Nephron progenitor cell (in vitro differentiated cells): Measurements from ENCODE around the gene LPP.

Source experiments
- DNase-seq: peaks from one replicate; pipeline ENCODE4 v3.0.0; 2021
- H3K27ac Mint-ChIP-seq: 2 replicates; pipeline ENCODE4 v1.8.0; 2021; ENCODE audit warnings: mild to moderate bottlenecking, moderate library complexity, mixed read lengths
- H3K27me3 Mint-ChIP-seq: 2 replicates; pipeline ENCODE4 v1.8.0; 2021; ENCODE audit warnings: mild to moderate bottlenecking, low read depth, mixed read lengths; ENCODE audit not compliant: poor library complexity
- H3K36me3 Mint-ChIP-seq: 2 replicates; pipeline ENCODE4 v1.8.0; 2021; ENCODE audit warnings: low read depth, mixed read lengths
- H3K4me1 Mint-ChIP-seq: 2 replicates; pipeline ENCODE4 v1.8.0; 2021; ENCODE audit warnings: mixed read lengths
- H3K4me3 Mint-ChIP-seq: 2 replicates; pipeline ENCODE4 v1.8.0; 2021; ENCODE audit warnings: mild to moderate bottlenecking, moderate library complexity, mixed read lengths
- H3K9me3 Mint-ChIP-seq: 2 replicates; pipeline ENCODE4 v1.8.0; 2021; ENCODE audit warnings: mild to moderate bottlenecking, moderate library complexity, mixed read lengths
- CTCF ChIP-seq: fragments of 200-600 bp; sonication (generic); IDR thresholded peaks from 2 replicates; pipeline ENCODE4 v1.5.0; 2021; ENCODE audit warnings: antibody characterized with exemption

Gene LPP

GRCh38 chr3:188901671-188902287 lies 747.8 kb downstream of the LPP start:
- Mint-ChIP-seq H3K27me3 (peaks cover 6% of the 10 kb centered on the region), H3K4me1 (peaks cover 32% of the 10 kb centered on the region), H3K4me3 (no peak overlapping the region), H3K36me3 (no peaks in the 10 kb centered on the region), H3K9me3 (no peaks in the 10 kb centered on the region), H3K27ac (no peak overlapping the region)
- no peak for TF ChIP-seq CTCF
- no peak for DNase-seq

GRCh38 chr3:188904670-188905069 lies 750.7 kb downstream of the LPP start:
- no peaks in the 10 kb centered on the region for H3K36me3 Mint-ChIP-seq
- H3K27ac Mint-ChIP-seq, result no peak overlapping the region
- DNase-seq, result no peak
- H3K27me3 Mint-ChIP-seq, result peaks cover 10% of the 10 kb centered on the region
- no peak for TF ChIP-seq CTCF
- no peak overlapping the region for H3K4me3 Mint-ChIP-seq
- peaks cover 34% of the 10 kb centered on the region for H3K4me1 Mint-ChIP-seq
- H3K9me3 Mint-ChIP-seq, result no peaks in the 10 kb centered on the region

- H3K36me3 Mint-ChIP-seq, result no peaks in the 10 kb centered on the region
- H3K4me1 Mint-ChIP-seq, result peaks cover 33% of the 10 kb centered on the region
- H3K27ac Mint-ChIP-seq, result no peak overlapping the region
- no peak for TF ChIP-seq CTCF
- H3K27me3 Mint-ChIP-seq, result peaks cover 10% of the 10 kb centered on the region
- no peaks in the 10 kb centered on the region for H3K9me3 Mint-ChIP-seq
- DNase-seq, result no peak
- no peak overlapping the region for H3K4me3 Mint-ChIP-seq
Observed at GRCh38 chr3:188905547-188905946, 751.6 kb downstream of the LPP start.

- Mint-ChIP-seq H3K27ac (no peak overlapping the region), H3K4me3 (no peak overlapping the region), H3K9me3 (no peaks in the 10 kb centered on the region), H3K4me1 (peaks cover 33% of the 10 kb centered on the region), H3K36me3 (no peaks in the 10 kb centered on the region), H3K27me3 (peaks cover 10% of the 10 kb centered on the region)
- DNase-seq, result no peak
- no peak for TF ChIP-seq CTCF
Observed at GRCh38 chr3:188906236-188906635, 752.3 kb downstream of the LPP start.

GRCh38 chr3:188908002-188908850 lies 754.3 kb downstream of the LPP start:
- Mint-ChIP-seq H3K9me3 (no peaks in the 10 kb centered on the region), H3K27me3 (peaks cover 13% of the 10 kb centered on the region), H3K36me3 (no peaks in the 10 kb centered on the region), H3K27ac (no peak overlapping the region), H3K4me3 (no peak overlapping the region), H3K4me1 (peaks cover 32% of the 10 kb centered on the region)
- no peak for TF ChIP-seq CTCF
- no peak for DNase-seq
